ENCODE results near the gene TCTN3. TPM values are rescaled to one million over a fixed set of nuclear protein-coding genes. Genes with fewer than 3 reads are reported as not detected.

TCTN3 gene
- total RNA-seq, 1 donor = 34.4 TPM

DNA sequence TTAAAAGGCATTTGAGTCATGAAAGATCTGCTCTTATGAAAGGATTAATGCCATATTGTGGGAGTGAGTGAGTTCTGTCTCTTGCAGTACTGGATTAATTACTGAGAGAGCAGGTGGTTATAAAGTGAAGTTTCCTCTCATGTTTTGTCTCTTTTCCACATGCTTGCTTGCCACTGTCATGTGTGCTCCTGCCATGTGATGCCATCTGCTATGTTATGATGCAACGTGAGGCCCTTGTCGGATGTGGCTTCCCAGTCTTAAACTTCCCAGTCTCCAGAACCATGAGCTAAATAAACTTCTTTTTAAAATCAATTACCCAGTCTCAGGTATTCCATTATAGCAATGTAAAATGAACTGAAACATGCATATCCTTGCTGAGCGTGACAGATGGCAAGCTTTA, 22.7 kb upstream of the TCTN3 start:
- Histone ChIP-seq H3K4me3 (ENCODE audit: insufficient read depth, low read length) (no peak overlapping the region), H4K20me1 (ENCODE audit: insufficient read depth, low read length) (no peaks in the 10 kb centered on the region), H3K4me2 (ENCODE audit: insufficient read depth, low read length) (no peak overlapping the region), H3K79me2 (ENCODE audit: insufficient read depth, low read length) (no peaks in the 10 kb centered on the region), H2AFZ (ENCODE audit: low read length) (no peak overlapping the region), H3K9me3 (ENCODE audit: low read depth, low read length) (no peaks in the 10 kb centered on the region), H3K4me1 (ENCODE audit: insufficient read depth, low read length) (no peaks in the 10 kb centered on the region), H3K27ac (ENCODE audit: low read depth, low read length) (no peak overlapping the region), H3K27me3 (ENCODE audit: insufficient read depth, low read length) (no peaks in the 10 kb centered on the region), H3K36me3 (ENCODE audit: insufficient read depth, low read length) (no peaks in the 10 kb centered on the region)
- TF ChIP-seq CTCF (IDR thresholded peaks at IDR 0.05; ENCODE audit: extremely low read depth, low read depth, low read length) = no peak
- no peak for DNase-seq (ENCODE audit: insufficient read length, low spot score, missing footprints)

DNA sequence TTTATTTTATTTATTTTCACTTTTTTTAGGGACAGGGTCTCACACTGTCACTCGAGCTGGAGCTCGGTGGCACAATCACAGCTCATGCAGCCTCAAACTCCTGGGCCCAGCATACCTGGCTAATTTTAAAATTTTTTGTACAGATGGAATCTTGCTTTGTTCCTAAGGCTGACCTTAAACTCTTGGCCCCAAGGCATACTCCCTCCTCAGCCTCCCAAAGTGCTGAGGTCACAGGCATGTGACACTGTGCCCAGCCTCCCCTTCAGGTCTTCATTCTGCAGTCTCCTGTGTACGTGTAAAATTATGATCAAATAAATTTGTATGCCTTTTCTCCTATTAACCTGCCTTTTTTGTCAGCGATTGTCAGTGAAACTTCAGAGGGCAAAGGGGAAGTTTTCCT, 17.8 kb upstream of the TCTN3 start:
- H2AFZ ChIP-seq (ENCODE audit: low read length) = no peak overlapping the region
- no peaks in the 10 kb centered on the region for H3K27me3 ChIP-seq (ENCODE audit: insufficient read depth, low read length)
- H3K9me3 ChIP-seq (ENCODE audit: low read depth, low read length) = no peaks in the 10 kb centered on the region
- no peaks in the 10 kb centered on the region for H4K20me1 ChIP-seq (ENCODE audit: insufficient read depth, low read length)
- H3K27ac ChIP-seq (ENCODE audit: low read depth, low read length) = no peak overlapping the region
- H3K4me3 ChIP-seq (ENCODE audit: insufficient read depth, low read length) = no peak overlapping the region
- no peak overlapping the region for H3K4me2 ChIP-seq (ENCODE audit: insufficient read depth, low read length)
- TF ChIP-seq CTCF (IDR thresholded peaks at IDR 0.05; ENCODE audit: extremely low read depth, low read depth, low read length) = no peak
- no peak for DNase-seq (ENCODE audit: insufficient read length, low spot score, missing footprints)
- no peaks in the 10 kb centered on the region for H3K4me1 ChIP-seq (ENCODE audit: insufficient read depth, low read length)
- no peaks in the 10 kb centered on the region for H3K36me3 ChIP-seq (ENCODE audit: insufficient read depth, low read length)
- no peaks in the 10 kb centered on the region for H3K79me2 ChIP-seq (ENCODE audit: insufficient read depth, low read length)

DNA sequence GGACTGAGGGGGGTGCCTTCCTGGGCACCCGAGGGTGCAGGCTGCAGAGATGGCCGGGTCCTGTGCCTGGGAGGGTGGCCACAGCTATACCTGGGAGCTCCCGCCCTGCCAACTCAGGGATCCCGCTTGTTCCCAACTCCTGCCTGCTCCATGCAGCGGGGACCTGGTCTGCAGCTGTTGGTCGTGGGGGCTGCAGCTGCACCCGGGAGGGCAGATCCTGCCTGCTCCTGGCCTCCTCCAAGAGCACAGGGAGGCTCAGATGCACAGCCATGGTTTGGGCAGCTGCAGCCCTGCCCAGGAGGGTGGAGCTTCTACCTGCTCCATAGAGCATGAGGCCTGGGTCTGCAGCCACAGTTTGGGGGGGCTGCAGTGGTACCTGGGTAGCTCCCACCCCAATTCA, 13.3 kb upstream of the TCTN3 start:
- Histone ChIP-seq H3K4me2 (ENCODE audit: insufficient read depth, low read length) (no peak overlapping the region), H2AFZ (ENCODE audit: low read length) (no peak overlapping the region), H4K20me1 (ENCODE audit: insufficient read depth, low read length) (no peaks in the 10 kb centered on the region), H3K27me3 (ENCODE audit: insufficient read depth, low read length) (no peaks in the 10 kb centered on the region), H3K27ac (ENCODE audit: low read depth, low read length) (no peak overlapping the region), H3K9me3 (ENCODE audit: low read depth, low read length) (no peaks in the 10 kb centered on the region), H3K79me2 (ENCODE audit: insufficient read depth, low read length) (no peaks in the 10 kb centered on the region), H3K4me3 (ENCODE audit: insufficient read depth, low read length) (no peak overlapping the region), H3K36me3 (ENCODE audit: insufficient read depth, low read length) (no peaks in the 10 kb centered on the region), H3K4me1 (ENCODE audit: insufficient read depth, low read length) (no peaks in the 10 kb centered on the region)
- DNase-seq (ENCODE audit: insufficient read length, low spot score, missing footprints) = no peak
- no peak for TF ChIP-seq CTCF (IDR thresholded peaks at IDR 0.05; ENCODE audit: extremely low read depth, low read depth, low read length)

- H3K27ac ChIP-seq (ENCODE audit: low read depth, low read length) = no peak overlapping the region
- H3K27me3 ChIP-seq (ENCODE audit: insufficient read depth, low read length) = no peaks in the 10 kb centered on the region
- no peaks in the 10 kb centered on the region for H3K79me2 ChIP-seq (ENCODE audit: insufficient read depth, low read length)
- no peak for TF ChIP-seq CTCF (IDR thresholded peaks at IDR 0.05; ENCODE audit: extremely low read depth, low read depth, low read length)
- H3K9me3 ChIP-seq (ENCODE audit: low read depth, low read length) = no peaks in the 10 kb centered on the region
- H3K4me3 ChIP-seq (ENCODE audit: insufficient read depth, low read length) = no peak overlapping the region
- no peak for DNase-seq (ENCODE audit: insufficient read length, low spot score, missing footprints)
- H3K36me3 ChIP-seq (ENCODE audit: insufficient read depth, low read length) = no peaks in the 10 kb centered on the region
- H3K4me1 ChIP-seq (ENCODE audit: insufficient read depth, low read length) = no peaks in the 10 kb centered on the region
- H3K4me2 ChIP-seq (ENCODE audit: insufficient read depth, low read length) = no peak overlapping the region
- no peak overlapping the region for H2AFZ ChIP-seq (ENCODE audit: low read length)
- H4K20me1 ChIP-seq (ENCODE audit: insufficient read depth, low read length) = no peaks in the 10 kb centered on the region
These were observed 12.8 kb upstream of the TCTN3 start for GRCh38 chr10:95706573-95706972.
